CD14-positive monocyte (primary cell): ENCODE measurements around the gene CEACAM7. TPM values are rescaled to one million over a fixed set of nuclear protein-coding genes. Genes with fewer than 3 reads are reported as not detected.

Source experiments
- DNase-seq, 3 donors: peaks; one replicate each; pipeline ENCODE4 v3.0.0-alpha.2; 2011 to 2022
- H2AFZ ChIP-seq: 2 replicates; pipeline ENCODE4 v1.6.0; 2012; ENCODE audit warnings: mild to moderate bottlenecking, low read depth, low read length, inconsistent platforms; ENCODE audit not compliant: insufficient read depth, poor library complexity, severe bottlenecking
- H3K27ac ChIP-seq, 2 donors: 1 replicate in 1 of 2; 2 replicates in 1 of 2; pipeline ENCODE4 v1.5.1; 2012 to 2013; ENCODE audit warnings: low read length in 2 of 2, control low read depth in 1 of 2, inconsistent platforms in 1 of 2, low read depth in 1 of 2, mild to moderate bottlenecking in 1 of 2
- H3K27me3 ChIP-seq, 2 donors: one replicate each; pipeline versions ENCODE4 v1.6.0 to v1.6.1; 2011 to 2013; ENCODE audit warnings: low read length in 2 of 2; ENCODE audit not compliant: control insufficient read depth in 2 of 2, insufficient read depth in 2 of 2
- H3K36me3 ChIP-seq, 2 donors: replicated peaks in 1 of 2; 1 replicate in 1 of 2; 2 replicates in 1 of 2; pipeline versions ENCODE4 v1.5.1 to v1.6.1; 2012 to 2013; ENCODE audit warnings: low read length in 2 of 2, control low read depth in 1 of 2, inconsistent platforms in 1 of 2, mild to moderate bottlenecking in 1 of 2; ENCODE audit not compliant: insufficient read depth in 2 of 2, control insufficient read depth in 1 of 2
- H3K4me1 ChIP-seq, 2 donors: 1 replicate in 1 of 2; 2 replicates in 1 of 2; pipeline versions ENCODE4 v1.5.1 to v1.6.1; 2012 to 2013; ENCODE audit warnings: low read length in 2 of 2, control low read depth in 1 of 2, inconsistent platforms in 1 of 2, mild to moderate bottlenecking in 1 of 2, moderate library complexity in 1 of 2; ENCODE audit not compliant: insufficient read depth in 2 of 2, control insufficient read depth in 1 of 2
- H3K4me2 ChIP-seq: replicated peaks from 2 replicates; pipeline ENCODE3; 2012; ENCODE audit warnings: low read length, moderate library complexity, mild to moderate bottlenecking; ENCODE audit not compliant: poor library complexity, severe bottlenecking; ENCODE audit errors: extremely low read depth
- H3K4me3 ChIP-seq, 3 experiments: fragments of 200-600 bp in 1 of 3; sonication (generic) in 1 of 3; replicated peaks in 1 of 3; 1 replicate in 2 of 3; 2 replicates in 1 of 3; pipeline ENCODE4 v1.5.1; 2011 to 2013; ENCODE audit warnings: low read length in 3 of 3, mild to moderate bottlenecking in 3 of 3, control low read depth in 2 of 3, low read depth in 2 of 3, inconsistent platforms in 1 of 3, moderate library complexity in 1 of 3
- H3K79me2 ChIP-seq: 2 replicates; pipeline ENCODE4 v1.6.0; 2012; ENCODE audit warnings: mild to moderate bottlenecking, control low read depth, inconsistent platforms, low read length, moderate library complexity; ENCODE audit not compliant: insufficient read depth
- H3K9ac ChIP-seq: 2 replicates; pipeline ENCODE4 v1.6.0; 2017; ENCODE audit warnings: low read length, mild to moderate bottlenecking; ENCODE audit not compliant: insufficient read depth, poor library complexity, severe bottlenecking
- H3K9me3 ChIP-seq, 2 donors: replicated peaks in 1 of 2; 1 replicate in 1 of 2; 2 replicates in 1 of 2; pipeline versions ENCODE4 v1.5.1 to v1.6.1; 2012 to 2013; ENCODE audit warnings: low read length in 2 of 2, control low read depth in 1 of 2; ENCODE audit not compliant: control insufficient read depth in 1 of 2, insufficient read depth in 1 of 2
- H4K20me1 ChIP-seq: 2 replicates; pipeline ENCODE4 v1.6.0; 2012; ENCODE audit warnings: mild to moderate bottlenecking, low read length, control low read depth, moderate library complexity; ENCODE audit not compliant: insufficient read depth
- H3K27ac Mint-ChIP-seq, 7 donors: one replicate each; pipeline ENCODE4 v1.8.0; 2020; ENCODE audit warnings: mild to moderate bottlenecking in 7 of 7, mixed read lengths in 7 of 7, moderate library complexity in 6 of 7, inconsistent platforms in 2 of 7
- H3K27me3 Mint-ChIP-seq, 3 donors: one replicate each; pipeline ENCODE4 v1.8.0; 2021 to 2022; ENCODE audit warnings: low read depth in 3 of 3, mild to moderate bottlenecking in 3 of 3, mixed read lengths in 3 of 3, moderate library complexity in 3 of 3, inconsistent platforms in 1 of 3
- H3K36me3 Mint-ChIP-seq, 2 donors: one replicate each; pipeline ENCODE4 v1.8.0; 2020; ENCODE audit warnings: mixed read lengths in 2 of 2, inconsistent platforms in 1 of 2, mild to moderate bottlenecking in 1 of 2
- H3K4me1 Mint-ChIP-seq: one replicate; pipeline ENCODE4 v1.8.0; 2020; ENCODE audit warnings: mild to moderate bottlenecking, mixed read lengths
- H3K4me3 Mint-ChIP-seq, 2 donors: one replicate each; pipeline ENCODE4 v1.8.0; 2020; ENCODE audit warnings: mild to moderate bottlenecking in 2 of 2, mixed read lengths in 2 of 2, moderate library complexity in 1 of 2
- H3K9me3 Mint-ChIP-seq, 7 donors: one replicate each; pipeline ENCODE4 v1.8.0; 2020 to 2022; ENCODE audit warnings: mixed read lengths in 7 of 7, mild to moderate bottlenecking in 6 of 7, moderate library complexity in 6 of 7, inconsistent platforms in 2 of 7
- CTCF ChIP-seq: fragments of 200-600 bp; IDR thresholded peaks from one replicate; pipeline ENCODE4 v1.8.0; 2022; ENCODE audit warnings: antibody characterized with exemption, mild to moderate bottlenecking
- WGBS: methylation state at CpG from one replicate; pipeline ENCODE4 v1.1.5; 2013; ENCODE audit warnings: missing lambda C conversion rate; ENCODE audit not compliant: insufficient coverage; 5-methylcytosine and 5-hydroxymethylcytosine counted together
- intact Hi-C, 2 donors: fragments of 100-400 bp; cut with micrococcal nuclease; formaldehyde crosslinking; loops; one replicate each; pipeline versions ENCODE4 v1.15.0 to v1.15.1; 2023
- polyA plus RNA-seq, 3 donors: library from polyadenylated mRNA; depleted of rRNA in 1 of 3; unstranded in 2 of 3; stranded (reverse) in 1 of 3; fragments of 300-500 nt in 2 of 3; fragments of >200 nt in 1 of 3; fragmentation: Illumina TruSeq in 2 of 3; gene quantifications; 1 replicate in 2 of 3; 2 replicates in 1 of 3; pipeline ENCODE4 v1.2.3, GENCODE V29; 2012 to 2021

Gene CEACAM7
- polyA plus RNA-seq, 3 donors, result not detected

DNA sequence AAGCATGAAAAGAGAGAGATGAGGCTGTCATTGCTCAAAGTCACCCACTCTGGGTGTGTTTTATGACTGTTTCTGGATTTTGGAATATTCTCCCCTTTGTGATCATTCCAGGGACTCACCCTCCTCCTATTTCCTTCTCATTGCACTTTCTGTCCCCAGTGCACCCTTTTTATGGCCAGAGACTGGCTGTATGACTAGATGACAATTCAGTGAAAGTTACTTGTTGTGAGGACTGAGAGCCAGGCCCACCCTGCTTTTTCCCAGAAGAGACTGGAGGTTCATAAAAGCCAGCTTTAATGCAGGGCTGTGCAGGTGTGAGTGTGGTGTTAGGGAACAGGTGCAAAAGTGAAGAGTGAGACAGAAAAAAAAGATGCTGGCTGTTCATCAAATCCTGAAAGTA lies 17.3 kb downstream of the CEACAM7 start:
- Histone ChIP-seq H3K4me1 (no peaks in the 10 kb centered on the region), H2AFZ (no peak overlapping the region), H3K9me3 (peaks cover 7 to 18% of the 10 kb centered on the region in 2 donors), H4K20me1 (no peaks in the 10 kb centered on the region), H3K27me3 (peaks cover 28 to 39% of the 10 kb centered on the region in 2 donors), H3K79me2 (no peaks in the 10 kb centered on the region), H3K4me2 (no peak overlapping the region), H3K9ac (no peak overlapping the region), H3K36me3 (no peaks in the 10 kb centered on the region), H3K27ac (no peak overlapping the region), H3K4me3 (no peak overlapping the region)
- Mint-ChIP-seq H3K4me1 (no peaks in the 10 kb centered on the region), H3K36me3 (no peaks in the 10 kb centered on the region), H3K27me3 (peaks cover 12 to 48% (median 15%) of the 10 kb centered on the region in 3 donors), H3K27ac (peak overlapping the region in 1 of 7 donors; percentile 45), H3K9me3 (peaks cover 5 to 18% (median 13%) of the 10 kb centered on the region in 7 donors), H3K4me3 (peak overlapping the region in 1 of 2 donors; percentile 1)
- no peak for DNase-seq
- TF ChIP-seq CTCF, result no peak
- intact Hi-C loops, result no loop called here

- no peak overlapping the region for H3K4me2 ChIP-seq
- H3K27me3 ChIP-seq, result peaks cover 17 to 20% of the 10 kb centered on the region in 2 donors
- Mint-ChIP-seq H3K27me3 (peaks cover 10 to 47% (median 15%) of the 10 kb centered on the region in 3 donors), H3K27ac (no peak overlapping the region), H3K4me3 (no peak overlapping the region), H3K4me1 (no peaks in the 10 kb centered on the region), H3K9me3 (peaks cover 17 to 41% (median 35%) of the 10 kb centered on the region in 7 donors), H3K36me3 (no peaks in the 10 kb centered on the region)
- no peaks in the 10 kb centered on the region for H3K36me3 ChIP-seq
- H3K27ac ChIP-seq, result no peak overlapping the region
- no peak overlapping the region for H2AFZ ChIP-seq
- no peak for DNase-seq
- TF ChIP-seq CTCF, result no peak
- intact Hi-C loops, result no loop called here
- no peaks in the 10 kb centered on the region for H3K4me1 ChIP-seq
- no CpG with 5 or more reads among the region's 1 CpG for WGBS
- no peaks in the 10 kb centered on the region for H3K79me2 ChIP-seq
- no peak overlapping the region for H3K4me3 ChIP-seq
- H3K9me3 ChIP-seq, result peaks cover 17 to 39% of the 10 kb centered on the region in 2 donors
- H4K20me1 ChIP-seq, result no peaks in the 10 kb centered on the region
- no peak overlapping the region for H3K9ac ChIP-seq
Observed at GRCh38 chr19:41668315-41668714, 19.8 kb downstream of the CEACAM7 start.
